Dedifferentiated amniotic fluid mesenchymal stem cell (primary cell): ENCODE results near the gene WDR75.

Experiments used
- DNase-seq: peaks from one replicate; pipeline ENCODE4 v3.0.0-alpha.2; 2016; ENCODE audit errors: extremely low spot score

WDR75 gene

GRCh38 chr2:189499137-189499536, 57.9 kb downstream of the WDR75 start:
- no peak for DNase-seq

DNA sequence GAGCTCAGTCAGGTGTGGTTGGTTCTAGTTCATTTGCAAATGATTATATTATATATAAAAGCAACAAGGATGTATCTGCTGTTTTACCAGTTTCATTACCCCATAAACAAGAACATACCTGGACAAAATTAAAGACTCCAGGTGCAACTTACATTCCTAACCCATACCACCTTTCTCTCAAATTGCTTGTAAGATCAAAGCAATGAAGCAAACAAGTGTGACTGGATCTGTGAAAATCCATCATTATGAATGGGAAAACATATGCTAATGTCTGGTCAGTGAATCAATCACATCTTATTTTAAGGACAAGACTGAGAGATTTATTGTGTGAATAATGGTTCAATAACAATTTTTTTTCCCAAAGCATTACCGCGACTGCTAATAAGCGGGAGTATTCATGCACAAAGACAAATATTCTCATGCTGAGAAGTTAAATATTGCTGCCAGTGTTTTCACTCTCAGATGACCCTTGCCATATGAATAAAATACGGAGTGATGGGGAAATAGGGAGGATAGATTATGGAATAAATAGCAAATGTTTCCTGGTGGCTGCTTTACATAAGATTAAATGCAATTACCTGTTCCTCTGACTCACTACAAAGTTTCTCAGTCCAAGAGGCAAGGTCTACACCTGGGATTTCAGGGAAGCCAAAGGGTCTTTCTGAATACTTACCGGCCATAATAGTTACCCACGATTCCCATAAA, 59.3 kb downstream of the WDR75 start:
- no peak for DNase-seq

GRCh38 chr2:189501487-189501886, 60.2 kb downstream of the WDR75 start:
- DNase-seq: no peak

DNA sequence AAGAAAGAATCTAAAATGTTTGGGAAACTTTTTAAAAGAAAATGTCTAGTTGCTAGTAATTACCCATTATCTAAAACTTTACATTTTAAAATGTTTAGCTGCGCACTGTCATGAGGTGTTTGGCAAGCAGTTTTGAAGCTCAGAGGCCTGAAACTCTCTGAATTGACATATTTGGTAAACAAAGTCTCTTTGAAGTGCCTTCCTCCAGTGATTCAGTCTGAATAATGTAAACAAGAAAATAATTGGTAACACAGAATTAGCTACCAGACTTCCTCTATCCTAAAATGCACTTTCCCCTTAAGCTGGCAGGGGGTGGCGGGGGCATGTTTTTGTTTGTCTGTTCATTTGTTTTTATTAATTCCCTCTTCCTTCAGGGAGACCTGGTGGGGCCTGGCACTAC, 61.4 kb downstream of the WDR75 start:
- DNase-seq: no peak

GRCh38 chr2:189504238-189504637, 63.0 kb downstream of the WDR75 start:
- DNase-seq: no peak

GRCh38 chr2:189505492-189505891, 64.2 kb downstream of the WDR75 start:
- DNase-seq: no peak

DNA sequence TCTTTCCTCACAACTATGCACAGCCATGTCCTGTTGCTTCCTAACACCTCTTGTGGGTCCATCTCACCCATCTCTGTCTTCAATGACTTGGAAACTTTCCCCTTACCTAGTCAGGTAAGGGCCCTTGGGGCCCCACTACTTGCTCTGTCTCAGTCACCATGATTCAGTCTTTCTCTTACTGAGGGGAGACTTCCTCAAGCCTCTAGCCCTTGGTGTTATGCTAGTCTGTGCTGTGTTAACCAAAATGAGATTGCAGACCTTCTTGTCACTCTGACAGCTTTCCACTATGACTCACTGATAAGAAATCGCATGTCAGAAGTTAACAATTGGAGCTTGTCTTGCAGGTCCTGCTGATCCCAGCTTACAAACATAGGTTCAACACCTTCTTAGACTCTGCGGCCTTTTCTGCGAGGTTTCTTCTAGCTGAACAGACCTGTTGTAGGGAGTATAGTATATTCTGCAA, 65.3 kb downstream of the WDR75 start:
- no peak for DNase-seq

- no peak for DNase-seq
Observed at GRCh38 chr2:189511210-189511959, 70.1 kb downstream of the WDR75 start.

GRCh38 chr2:189511960-189512319, 70.7 kb downstream of the WDR75 start:
- no peak for DNase-seq

- no peak for DNase-seq
Observed at GRCh38 chr2:189512879-189513278, 71.6 kb downstream of the WDR75 start.

- no peak for DNase-seq
Observed at GRCh38 chr2:189514104-189514503, 72.8 kb downstream of the WDR75 start.

- DNase-seq: no peak
Observed at GRCh38 chr2:189515264-189515663, 74.0 kb downstream of the WDR75 start.

- DNase-seq: no peak
Observed at GRCh38 chr2:189516546-189516945, 75.3 kb downstream of the WDR75 start.

- no peak for DNase-seq
Observed at GRCh38 chr2:189517847-189518535, 76.7 kb downstream of the WDR75 start.

GRCh38 chr2:189519631-189520387, 78.5 kb downstream of the WDR75 start:
- DNase-seq: no peak

- no peak for DNase-seq
Observed at GRCh38 chr2:189521699-189522434, 80.6 kb downstream of the WDR75 start.

DNA sequence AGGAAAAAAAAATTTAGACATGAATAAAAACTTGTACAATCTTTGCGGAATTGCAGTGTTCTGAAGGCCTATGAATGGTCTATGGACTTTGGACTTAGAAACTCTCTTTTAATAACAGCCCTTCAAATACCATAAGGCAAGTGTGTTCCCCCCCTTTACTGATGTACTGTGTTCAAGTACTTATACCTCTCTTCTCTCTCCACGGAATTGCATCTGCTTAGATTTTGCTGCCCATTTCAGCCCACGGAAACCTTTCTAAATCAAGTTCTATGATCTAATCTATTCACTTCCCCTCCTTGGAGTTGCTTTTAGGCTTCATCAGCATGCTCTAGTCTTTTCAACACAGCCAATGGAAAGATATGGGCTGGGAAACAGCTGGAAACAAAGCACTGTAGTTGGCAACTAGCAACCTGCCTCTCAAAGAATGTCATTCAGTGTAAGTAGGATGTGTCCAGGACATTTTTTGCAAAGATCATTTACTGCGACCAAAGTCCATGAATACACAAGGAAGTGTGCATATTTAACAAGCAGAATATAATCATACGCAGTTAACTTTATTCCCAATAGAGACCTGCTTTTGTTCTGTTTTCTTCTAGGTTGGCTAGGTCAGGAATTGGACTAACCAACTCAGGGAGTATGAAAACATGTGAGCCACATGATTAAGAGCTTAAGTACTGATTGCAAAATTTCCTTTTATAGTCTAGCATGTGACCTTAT, 81.3 kb downstream of the WDR75 start:
- no peak for DNase-seq

DNA sequence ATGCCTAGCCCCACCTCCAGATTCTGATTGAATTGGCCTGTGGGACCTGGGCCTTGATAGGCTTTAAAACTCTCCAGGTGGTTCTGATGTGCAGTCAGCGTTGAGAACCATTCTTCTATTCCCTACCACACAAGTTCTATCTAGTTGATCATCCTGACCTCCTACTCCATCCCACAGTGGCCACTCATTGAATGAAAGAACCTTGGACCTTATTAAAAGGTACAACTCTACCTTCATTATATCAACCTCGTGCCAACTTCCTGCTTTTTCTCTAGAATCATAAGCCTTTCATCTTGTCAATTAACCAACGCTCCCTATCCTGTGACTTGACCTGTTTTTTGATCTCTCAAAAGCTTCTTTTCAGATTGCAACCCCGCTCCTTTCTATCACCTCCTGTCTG, 83.5 kb downstream of the WDR75 start:
- DNase-seq: no peak
